Hematopoietic multipotent progenitor cell treated with erythropoietin and hydrocortisone succinate and interleukin-3 and kit ligand, for 15 days (in vitro differentiated cells): ENCODE results near the gene HTRA2.
"Not testable (repeated sequence)": the region's sequence is repeated elsewhere in the genome, so short reads cannot be mapped to it uniquely, and the experiment has no call there.

Experiments used
- DNase-seq: peaks from one replicate; pipeline ENCODE4 v3.0.0-alpha.2; 2015; ENCODE audit warnings: low spot score

HTRA2 gene

DNA sequence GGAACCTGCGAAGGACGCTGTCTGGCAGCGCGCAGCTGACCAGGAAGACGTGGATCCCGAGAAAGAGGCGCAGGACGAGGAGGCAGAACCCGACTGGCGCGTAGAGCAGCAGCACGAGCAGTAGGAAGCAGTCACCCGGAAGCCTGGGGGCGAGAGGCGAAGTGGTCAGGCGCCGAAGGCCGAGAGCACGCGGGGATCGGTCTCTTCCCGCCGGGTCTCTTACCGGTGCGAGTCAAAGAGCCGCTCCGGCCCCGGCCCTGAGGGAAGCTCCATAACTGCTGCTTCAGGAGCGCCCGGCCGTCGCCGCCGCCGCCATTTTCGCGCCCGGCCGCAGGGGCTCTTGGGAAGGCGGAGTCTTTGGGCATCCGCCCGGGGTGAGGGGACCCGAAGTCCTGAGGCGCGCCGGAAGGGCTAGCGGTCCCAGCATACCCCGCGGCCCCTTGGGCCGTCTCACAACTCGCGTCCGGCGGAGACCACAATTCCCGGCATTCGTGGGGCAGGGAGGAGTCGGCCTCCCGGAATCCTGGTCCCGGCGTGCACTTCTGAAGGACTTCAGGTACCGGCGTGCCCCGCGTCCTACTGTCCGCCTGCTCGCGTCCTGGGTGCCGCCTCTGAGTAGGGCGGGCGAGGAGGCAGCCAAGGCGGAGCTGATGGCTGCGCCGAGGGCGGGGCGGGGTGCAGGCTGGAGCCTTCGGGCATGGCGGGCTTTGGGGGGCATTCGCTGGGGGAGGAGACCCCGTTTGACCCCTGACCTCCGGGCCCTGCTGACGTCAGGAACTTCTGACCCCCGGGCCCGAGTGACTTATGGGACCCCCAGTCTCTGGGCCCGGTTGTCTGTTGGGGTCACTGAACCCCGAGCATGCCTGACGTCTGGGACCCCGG is at the start of gene HTRA2, which contains the start of gene AUP1:
HTRA2 (plus strand) TSS at position 577 of the 882 bp plus-strand sequence; CDS start at position 651, 74 bp downstream.
AUP1 (minus strand) TSS at position 350 of the 882 bp plus-strand sequence; CDS start at position 273, 77 bp downstream.
- DNase-seq: peak; percentile 94

DNA sequence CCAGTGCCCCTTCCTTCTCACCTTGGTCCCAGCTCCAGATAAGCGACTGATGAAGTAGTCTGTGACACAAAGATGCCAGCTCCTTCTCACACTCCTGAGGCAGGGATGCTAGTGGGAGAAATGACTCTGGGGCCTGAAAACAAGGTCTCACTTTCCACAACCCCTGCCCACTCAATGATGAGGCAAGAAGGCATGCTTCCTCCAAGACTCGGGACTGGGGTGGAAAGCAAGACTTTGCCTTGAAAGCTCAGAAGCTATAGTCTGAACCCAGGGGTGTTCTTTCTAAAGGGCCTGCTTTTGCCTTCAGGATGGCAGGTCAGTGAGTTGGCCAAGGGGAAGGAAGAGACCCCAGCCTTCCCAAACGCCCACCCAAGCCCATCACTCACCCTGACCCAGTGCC is 48.3 kb upstream of the HTRA2 start:
- no peak for DNase-seq

DNA sequence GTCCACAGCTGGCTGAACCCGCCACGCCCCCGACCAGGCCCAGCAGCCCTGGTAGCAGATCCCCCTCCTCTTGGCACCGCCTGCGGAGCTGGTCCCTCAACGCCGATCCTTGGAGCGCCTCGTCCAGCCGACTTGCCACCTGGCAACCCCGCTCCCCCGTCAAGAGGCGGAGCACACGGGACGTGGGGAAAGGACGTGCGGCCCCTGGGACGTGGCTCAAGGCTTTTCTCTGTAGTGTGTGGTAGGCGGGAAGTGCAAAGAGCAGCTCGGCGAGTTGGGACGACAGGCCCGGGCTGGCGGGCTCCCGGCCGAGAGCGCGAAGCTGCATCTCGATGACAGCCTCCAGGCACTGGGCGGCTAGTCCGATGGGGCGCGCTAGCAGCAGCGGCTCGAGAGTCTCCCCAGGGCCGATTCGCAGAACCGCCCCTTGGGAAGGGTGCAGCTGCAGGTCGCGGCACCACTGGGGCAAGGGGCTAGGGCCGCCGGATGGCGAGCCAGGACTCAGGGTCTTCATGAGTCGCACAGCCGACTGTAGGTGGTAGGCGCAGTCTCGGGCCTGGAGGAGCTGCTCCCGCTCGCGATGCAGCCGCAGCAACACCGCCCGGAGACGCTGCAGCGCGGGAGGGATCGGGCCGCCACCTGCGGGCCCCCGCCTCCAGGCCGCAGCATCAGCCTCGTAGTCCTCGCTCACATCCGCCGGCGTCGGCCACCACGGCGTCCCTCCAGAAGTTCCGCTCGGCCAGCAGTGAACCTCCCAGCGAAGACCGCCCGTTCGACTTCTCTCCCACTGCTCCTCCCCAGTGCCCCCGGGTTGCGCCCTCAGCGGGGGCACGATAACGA is 47.6 kb upstream of the HTRA2 start:
- DNase-seq: peak; percentile 18

DNA sequence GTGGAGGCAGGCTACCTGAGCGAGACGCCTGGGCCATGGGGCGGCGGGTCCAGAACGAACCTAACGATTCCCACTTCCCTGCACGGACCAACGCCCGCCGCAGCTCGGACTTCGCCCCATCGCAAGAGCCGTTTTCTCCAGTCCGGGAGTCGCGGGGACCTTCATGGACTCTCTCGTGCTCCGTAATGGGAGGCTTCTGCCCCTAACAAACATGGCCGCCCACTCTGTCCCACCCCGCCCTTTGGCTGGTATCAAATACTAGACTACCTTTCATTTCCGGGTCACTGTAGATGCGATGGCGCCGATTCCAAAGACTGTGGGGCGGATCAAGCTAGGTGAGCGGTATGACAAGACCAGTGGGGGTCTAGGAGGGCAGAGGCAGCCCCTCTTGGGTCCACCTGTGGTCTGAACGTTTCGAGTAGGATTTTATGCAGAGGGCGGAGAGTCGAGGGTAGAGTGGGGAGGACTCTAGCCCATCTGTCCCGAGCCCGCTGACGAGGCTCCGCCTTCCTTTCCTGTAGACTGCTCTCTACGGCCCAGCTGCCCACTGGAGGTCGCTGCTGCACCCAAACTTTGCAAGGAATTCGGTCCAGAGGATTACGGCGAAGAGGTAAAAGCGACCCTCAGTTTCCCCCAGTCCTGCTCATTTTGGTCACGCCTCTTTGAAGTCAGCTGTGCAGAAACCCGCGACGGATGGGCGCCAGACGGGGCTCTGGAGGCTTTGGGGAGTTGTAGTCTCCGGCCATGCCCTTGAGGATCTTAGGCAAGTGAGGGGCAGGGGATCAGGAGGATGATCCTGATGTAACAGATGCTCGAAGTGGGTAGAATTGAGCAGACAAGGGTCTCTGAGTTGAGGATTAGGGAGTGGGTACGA is 46.7 kb upstream of the HTRA2 start, which contains the start of the genes CCDC142 and TTC31:
CCDC142 (minus strand) TSS at position 198 of the 874 bp plus-strand sequence; CDS start at position 37, 161 bp downstream.
TTC31 (plus strand) TSS at position 281 of the 874 bp plus-strand sequence; CDS start at position 296, 15 bp downstream.
- peak; percentile 98 for DNase-seq

DNA sequence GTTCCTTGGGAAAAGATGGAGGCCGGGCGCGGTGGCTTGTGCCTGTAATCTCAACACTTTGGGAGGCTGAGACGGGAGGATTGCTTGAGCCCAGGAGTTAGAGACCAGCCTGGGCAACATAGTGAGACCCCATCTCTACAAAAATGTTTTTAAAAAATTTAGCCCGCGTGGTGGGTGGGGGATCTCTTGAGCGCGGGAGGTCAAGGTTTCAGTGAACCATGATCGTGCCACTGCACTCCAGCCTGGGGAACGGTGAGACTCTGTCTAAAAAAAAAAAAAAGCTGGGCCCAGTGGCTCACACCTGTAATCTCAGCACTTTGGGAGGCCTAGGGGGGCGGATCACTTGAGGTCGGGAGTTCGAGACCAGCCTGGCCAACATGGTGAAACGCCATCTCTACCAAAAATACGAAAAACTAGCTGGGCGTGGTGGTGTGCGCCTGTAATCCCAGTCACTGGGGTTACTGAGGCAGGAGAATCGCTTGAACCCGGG is 46.0 kb upstream of the HTRA2 start:
- DNase-seq: not testable (repeated sequence)

DNA sequence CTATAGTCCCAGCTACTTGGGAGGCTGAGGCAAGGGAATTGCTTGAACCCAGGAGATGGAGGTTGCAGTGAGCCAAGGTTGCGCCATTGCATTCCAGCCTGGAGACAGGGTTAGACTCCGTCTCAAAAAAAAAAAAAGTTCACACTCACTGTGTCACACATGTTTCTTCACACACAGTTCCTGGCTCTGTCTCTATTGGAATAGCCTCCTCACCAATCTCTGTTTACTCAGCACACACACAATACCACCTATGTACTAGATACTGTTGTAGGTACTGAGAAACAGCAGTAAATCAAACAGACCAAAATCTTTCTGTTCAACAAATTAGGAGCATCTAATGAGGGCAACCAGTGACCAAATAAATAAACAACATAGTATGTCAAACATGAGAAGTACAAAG is 43.6 kb upstream of the HTRA2 start:
- no peak for DNase-seq

DNA sequence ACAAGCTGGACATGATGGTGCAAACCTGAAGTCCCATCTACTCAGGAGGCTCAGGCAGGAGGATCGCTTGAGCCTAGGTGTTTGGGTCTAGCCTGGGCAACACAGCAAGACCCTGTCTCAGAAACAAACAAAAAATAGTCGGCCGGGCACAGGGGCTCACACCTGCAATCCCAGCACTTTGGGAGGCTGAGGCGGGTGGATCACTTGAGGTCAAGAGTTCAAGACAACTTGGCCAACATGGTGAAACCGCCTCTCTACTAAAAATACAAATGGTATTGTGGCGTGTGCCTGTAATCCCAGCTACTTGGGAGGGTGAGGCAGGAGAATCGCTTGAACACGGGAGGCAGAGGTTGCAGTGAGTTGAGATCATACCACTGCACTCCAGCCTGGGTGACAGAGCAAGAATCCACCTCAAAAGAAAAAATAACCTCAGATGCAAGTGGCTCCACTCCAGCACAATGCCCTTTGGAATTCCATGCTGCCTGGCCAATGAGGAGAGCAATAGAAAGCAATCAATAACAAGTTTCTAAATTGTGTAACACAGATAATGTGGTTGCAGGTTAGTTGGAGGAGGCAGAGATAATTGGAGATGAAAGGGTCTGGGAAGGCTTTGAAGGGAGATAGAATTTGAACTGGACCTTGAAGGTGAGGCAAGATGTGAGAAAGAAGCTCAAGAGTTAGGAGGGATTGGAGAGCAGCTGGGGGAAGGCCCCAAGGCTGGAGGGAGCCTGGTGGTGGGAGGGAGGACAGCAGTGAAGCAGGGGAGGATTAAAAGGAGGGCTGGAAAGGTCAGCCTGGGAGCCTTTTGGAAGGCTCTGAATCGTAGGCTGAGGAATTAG is 40.9 kb upstream of the HTRA2 start:
- no peak for DNase-seq

DNA sequence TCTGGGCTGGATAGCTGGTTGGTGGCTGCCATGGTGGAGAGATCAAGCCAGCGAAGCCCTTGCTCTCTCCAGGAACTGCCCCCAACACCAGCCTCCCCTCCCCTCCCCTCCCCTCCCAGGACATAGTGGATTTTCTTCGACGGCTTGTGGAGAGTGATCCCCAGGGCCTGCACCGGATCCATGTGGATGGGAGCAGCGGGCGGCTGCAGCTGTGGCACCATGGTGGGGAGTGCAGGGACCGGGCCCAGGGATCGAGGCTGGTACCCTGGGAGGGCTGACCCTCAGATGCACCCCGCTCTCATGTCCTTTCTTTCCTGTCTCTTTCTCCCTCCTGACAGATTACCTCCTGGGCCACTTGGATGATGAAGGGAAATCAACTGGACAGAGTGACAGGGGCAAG is 39.8 kb upstream of the HTRA2 start:
- no peak for DNase-seq

DNA sequence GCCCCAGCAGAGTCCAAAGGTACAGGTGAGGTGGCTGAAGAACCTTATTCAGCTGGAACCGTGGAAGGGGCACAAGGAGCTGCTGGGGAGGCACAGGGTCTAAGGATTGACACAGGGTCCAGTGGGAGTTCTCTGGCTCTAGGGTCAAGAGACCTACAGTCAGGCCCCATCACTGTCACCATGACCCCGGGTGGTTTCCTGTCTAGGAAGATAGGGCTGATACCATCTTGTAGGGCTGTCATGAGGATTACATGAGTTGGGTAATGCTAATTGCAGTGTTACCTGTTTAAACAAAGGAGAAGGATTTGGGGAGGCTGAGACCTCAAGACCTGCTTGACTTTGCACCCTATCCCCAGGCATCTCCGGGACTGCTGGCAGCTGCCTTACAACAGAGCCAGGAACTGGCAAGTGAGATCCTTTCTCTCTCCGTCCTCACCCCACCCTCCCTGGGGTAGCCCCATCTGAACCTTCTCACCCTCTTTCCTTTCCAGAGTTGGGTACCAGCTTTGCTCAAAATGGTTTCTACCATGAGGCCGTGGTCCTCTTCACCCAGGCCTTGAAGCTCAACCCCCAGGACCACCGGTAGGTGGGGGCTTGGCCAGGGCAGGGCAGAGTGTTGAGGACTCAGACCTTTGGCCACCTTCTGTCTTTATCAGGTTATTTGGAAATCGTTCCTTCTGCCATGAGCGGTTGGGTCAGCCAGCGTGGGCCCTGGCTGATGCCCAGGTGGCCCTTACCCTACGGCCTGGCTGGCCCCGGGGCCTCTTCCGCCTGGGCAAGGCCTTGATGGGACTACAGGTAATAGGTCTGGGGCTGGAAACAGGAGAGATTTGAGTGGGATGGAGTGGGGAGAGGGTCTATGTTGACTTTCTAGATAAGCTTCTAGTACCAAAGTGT is 37.8 kb upstream of the HTRA2 start:
- DNase-seq: no peak

DNA sequence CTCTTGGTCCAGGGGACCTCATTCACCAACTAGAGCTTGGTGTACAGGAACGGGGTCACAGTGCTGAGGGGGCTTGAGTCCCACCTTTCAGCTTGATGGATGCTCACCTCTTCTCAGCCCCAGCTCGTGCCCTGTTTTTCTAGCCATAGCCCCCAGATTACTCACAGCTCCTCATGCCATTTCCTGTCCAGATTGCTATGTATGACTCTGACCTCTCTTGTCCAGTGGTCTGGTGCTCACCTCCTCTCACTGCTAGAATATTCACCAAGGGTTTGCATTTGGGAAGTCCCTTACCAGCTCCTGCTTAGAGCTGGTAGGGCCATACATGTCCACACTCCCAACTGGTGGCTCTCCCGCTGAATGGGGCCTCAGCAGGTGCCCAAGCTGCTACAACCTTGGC is 36.2 kb upstream of the HTRA2 start:
- no peak for DNase-seq

DNA sequence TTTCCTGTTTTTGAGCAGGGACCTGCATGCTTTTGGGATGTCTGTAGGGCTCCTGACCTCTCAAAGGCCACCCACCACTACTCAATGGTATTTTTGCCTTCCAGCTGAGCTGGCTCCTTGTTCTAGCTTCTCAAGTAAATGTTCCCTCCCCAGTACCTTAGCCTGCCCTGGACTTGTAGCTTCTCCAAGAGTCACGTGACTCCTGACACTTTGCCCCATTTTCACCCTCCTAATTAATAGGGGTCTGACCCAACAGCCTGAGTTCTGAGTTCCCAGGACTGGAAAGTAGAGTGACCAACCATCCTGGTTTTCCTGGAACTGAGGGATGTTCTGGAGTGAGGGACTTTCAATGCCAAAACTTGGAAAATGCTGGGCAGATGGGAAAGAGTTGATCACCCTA is 34.3 kb upstream of the HTRA2 start:
- no peak for DNase-seq

DNA sequence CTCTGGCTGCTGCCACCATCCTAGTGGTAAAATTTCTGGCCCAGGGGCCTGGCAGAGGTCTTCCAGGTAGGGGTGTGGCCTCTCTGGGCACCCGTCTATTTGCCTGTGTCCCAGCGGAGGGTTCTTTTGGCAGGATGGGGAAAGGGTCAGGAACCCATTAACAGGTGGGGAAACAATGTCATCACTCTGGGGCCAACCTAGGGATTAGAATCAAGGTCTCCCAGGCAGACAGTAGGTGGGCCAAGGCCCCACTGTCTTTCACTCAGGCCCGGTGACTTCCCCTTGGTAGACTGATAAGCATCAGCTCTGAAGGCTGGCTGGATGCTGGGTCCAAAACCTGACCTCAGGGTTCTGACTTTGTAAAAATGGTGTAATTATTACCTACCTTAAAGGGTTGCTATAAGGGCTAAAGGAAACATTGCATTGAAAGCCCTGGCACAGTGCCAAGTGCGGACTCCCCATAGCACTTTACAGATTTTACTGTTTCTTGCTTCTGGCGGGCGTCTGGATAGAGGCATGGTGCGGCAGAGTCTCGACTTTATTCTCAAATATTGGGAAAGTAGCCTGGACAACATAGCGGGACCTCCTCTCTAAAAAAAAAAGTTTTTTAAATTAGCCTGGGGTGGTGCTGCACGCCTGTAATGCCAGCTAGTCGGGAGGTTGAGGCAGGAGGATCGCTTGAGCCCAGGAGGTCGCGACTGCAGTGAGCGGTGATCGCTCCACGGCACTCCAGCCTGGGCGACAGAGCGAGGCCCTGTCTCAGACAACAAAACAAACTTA is 32.5 kb upstream of the HTRA2 start:
- peak; percentile 20 for DNase-seq

DNA sequence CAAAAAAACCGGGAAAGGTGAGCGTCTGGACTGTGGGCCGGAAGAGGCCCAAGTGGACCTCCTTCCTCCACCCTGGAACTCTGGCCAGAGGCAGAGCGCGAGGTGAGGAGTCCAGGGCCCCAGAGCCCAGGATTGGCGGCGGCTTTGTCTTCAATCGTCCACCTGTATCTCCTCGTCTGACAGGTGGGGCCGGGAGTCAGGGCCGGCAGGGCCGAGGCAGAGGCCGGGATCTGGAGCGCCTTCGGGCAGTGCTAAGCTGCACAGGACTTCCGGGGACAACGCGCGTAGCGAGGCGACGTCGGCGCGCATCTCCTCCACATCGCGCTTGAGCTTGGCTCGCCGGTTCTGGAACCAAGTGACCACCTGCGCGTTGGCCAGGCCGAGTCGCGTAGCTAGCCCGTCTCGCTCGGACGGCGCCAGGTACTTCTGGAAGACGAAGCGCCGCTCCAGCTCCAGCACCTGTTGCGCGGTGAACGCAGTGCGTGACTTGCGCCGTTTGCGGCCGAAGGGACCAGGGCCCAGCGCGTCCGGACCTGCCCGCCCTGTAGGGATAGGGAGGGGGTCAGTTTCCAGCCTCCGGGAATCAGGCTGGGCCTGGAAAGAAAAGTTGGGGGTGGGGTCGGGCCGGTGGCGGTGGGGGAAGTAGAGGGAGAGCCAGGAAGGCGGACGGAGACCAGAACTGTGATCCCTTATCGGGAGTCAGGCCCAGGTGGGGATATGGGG is 31.8 kb upstream of the HTRA2 start:
- DNase-seq: no peak

DNA sequence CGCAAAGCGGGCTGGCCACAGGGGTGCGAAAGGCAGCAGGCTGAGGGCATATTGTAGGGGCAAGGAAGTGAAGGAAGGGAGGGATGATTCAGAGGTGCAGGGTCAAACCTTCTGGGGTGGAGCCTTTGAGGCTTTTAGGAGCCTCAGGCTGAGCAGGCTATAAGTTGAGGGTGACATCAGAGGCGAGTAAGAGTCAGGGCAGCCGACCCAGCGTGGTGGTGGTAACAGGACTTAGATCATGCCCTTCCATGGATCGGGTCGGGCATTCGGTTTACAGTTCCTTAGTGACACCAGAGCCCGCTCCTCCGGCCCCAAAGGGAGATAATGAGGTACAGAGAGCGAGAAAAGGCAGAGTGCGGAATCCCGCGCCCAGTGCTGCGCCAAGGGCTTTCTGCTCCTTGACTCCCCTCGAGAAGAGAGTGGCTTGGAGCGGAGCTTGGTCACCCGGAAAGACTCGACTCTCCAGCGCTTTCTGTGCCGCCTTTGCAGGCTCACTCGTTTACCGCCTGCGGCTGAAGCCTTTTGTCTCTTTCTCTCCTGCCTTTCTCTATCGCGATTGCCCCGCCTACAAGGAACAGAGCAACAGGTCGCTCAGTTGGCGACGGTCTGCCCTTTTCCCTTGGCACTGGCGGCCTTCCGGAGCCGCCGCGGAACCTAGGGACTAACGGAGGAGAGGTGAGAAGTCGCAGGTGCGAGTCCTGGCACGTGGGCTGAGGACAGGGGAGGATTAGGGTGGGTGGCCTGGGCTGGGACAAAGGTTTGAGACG is 31.1 kb upstream of the HTRA2 start:
- no peak for DNase-seq

DNA sequence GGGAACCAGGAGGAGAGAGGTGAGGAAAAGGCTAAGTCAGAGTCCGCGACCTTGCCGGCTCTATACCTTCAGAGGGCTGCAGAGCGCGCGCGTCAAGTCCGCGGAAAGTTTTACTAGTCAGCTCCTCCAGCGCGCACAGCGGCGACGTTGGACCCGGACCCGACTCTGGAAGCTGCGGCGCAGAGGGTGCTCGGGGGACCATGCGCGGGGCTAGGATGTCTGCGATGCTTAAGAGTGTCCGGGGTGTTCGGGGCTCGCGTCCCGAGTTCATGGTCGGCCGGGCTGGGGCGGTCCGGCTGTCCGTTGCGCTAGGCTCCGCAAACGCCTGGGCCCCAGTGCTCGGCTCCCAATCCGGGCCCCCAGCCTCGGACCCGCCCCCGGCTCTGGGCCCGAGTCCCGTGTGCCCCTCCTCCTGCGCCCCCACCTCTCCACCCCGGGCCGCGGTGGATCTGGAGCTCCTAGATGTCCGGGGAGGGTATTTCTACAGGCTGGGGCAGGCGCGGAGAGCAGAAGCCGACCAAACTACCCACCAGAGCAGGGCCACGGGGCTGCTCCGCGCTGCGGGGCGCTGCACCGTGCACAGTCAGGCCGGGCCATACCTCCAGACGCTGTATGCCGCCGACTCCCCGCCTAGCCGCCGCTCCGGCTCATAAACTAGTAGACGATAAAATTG is 30.3 kb upstream of the HTRA2 start, which contains the start of gene LBX2:
LBX2 (minus strand) TSS at position 337 of the 673 bp plus-strand sequence; CDS start at position 271, 66 bp downstream.
- no peak for DNase-seq

DNA sequence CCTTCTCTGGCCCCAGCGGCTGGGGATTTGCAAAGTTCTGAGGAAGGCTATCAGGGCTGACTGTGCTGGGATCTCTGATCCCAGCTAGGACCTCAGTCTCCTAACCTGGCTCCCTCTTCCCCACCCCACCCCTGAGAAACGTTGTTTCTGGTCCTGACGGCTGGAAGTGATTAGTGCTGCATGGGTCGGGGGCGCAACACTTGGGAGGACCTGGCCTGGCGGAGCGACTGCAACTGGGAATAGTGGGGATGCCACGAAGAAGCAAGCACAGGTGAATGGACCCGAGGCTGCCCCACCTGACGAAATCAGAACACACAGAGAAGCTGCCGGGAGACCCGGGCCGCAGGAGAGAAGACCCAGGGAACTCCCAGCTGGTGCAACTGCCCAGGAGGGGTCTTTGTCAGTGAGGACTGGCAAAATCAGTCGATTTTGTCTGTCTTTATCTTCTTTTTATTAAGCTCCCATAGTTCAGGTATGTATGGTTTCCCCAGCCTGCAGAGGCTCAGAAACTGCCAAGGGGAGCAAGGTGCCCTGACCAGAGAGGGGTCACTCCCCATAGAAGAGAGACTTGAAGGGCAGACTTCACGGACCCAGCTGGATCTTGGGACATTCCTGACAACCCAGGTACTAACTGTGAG is 29.7 kb upstream of the HTRA2 start:
- DNase-seq: no peak
